HG03066 (cell line): Measurements from ENCODE around the gene UQCRHL.

ENCODE experiments used
- ATAC-seq: cut with Tn5 transposase; IDR thresholded peaks from one replicate; pipeline ENCODE4 v1.9.1; 2021; ENCODE audit warnings: low read depth; ENCODE audit not compliant: unreplicated experiment

Gene UQCRHL

DNA sequence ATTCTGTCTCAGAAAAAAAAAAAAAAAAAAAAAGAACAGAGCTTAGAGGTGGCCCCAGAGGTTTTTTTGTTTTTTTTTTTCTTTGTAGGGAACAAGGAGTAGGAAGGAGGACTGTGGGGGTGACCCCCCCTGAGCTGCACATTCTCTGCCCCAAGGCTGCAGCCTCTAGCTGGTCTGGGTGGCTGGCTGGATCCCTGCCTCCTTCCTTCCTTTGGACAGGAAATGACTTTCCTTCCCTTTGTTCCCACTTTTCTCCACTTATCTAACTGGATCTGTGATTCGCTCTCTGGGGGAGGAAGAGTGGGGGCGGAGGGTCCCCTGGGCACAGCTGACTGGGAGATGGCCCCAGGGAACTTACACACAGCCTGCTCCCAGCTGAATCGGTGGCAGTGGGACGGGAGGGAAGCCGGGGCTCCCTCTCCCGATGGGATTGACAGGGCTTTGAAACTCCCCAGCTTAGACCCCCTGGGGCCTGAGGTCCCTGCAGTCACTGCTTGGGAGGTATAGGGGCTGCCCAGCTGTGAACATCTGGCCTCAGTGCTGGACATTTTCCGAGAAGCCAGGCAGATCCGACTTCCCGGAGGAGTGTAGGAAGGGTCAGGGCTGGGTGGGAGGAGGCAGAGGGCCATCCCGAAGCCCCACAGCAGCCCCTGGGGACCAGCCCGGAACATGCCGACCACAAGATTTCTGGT, 46.8 kb downstream of the UQCRHL start:
- no peak for ATAC-seq

DNA sequence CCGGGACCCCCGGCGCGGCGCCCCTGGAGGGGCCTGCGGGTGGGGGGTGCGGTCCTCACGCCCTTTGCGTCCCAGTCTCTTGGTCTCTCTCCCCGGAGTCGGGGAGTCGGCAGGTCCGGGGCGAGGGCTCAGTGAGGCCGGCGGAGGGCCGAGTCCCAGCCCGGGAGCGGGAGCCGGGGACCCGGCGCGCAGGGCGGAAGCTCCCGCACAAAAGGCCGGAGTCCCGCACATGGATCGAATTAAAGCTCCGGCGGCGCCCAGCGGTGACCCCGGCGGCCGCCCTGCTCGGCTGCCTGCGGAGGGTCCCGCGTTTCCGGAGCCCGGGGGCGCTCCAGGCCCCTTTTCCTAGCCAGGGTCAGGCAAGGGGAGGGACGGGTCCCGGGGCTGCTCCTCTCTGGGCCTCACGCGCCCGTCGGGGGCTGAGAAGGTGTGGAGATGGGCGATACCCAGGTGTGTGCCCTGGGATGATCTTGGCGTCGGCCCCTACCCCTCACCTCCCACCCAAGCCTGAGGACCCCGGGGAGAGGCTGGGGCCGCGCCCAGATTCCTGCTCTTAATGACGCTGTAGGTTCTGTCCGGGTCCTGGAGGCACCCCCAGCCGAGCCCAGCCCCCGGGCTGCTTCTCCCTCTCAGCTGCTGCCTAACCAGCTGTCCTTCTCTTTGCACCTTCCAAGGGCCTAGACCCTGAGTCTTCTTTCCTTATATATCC, 48.3 kb downstream of the UQCRHL start:
- no peak for ATAC-seq

DNA sequence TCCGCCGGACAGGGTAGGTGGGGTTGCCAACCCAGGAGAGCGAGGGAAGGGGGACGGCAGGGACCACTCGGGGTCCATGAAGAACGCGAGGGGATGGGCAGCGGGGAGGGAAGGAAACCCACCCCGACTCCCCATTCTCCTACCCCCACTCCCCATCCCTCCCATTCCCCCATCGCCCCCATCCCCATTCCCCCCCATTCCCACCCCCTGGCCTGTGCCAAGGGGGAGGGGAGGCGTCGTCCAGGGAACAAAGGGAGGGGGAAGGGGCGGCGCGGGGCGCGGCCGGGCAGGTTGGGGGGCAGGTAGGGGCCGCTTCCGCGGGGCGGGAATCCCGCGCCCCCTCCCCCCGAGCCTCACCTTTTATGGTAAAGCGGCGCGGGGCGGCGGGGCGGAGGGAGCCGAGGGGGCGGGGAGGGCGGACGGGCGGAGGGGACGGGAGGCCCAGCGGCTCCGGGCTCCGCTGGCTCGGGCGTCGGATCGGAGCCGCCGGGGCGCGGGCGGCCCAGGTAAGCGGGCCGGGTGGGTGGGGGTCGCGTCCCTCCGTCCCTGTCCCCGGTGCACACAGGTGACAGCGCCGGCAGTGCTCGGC, 49.0 kb downstream of the UQCRHL start, which contains the start of gene FBLIM1:
FBLIM1 (plus strand) TSS at position 453 of the 589 bp plus-strand sequence. CDS start 6,189 bp downstream, outside the sequence.
- ATAC-seq: no peak

DNA sequence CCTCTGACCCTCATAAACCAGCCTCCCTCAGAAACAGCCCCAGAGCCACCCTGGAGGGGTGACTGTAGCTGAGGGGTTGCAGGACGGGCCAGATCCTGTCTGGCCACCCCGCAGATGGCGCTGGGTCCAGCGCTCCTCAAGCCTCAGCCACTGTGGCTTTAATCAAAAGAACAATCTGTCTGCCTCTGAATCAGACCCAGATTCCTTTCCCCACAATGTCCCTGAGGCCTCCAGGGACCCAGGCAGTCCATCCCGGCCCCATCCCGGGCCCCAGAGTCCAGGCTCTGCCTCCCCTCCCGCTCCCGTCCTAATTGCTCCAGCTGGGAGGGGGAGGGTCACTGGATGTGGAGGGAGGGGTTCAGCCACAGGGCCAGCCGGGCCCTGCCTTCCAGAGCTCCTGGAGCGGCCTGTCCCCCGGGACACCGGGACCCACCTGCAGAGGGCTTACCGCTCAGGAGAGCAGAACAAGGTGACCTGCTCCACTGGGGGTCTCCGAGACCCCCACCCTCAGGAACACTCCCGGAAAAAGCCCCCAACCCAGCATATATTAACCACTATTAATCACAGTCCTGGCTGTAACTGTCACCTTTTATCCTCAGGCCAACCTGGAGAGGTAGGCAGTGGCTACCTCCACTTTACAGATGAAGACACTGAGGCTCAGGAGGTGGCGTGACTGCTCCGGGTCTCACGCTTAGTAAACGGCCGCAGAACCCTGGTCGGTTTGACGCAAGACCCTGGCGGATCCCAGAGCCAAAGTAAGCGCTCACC, 49.7 kb downstream of the UQCRHL start:
- ATAC-seq: no peak
